ENCODE results near the gene EXOC4. TPM values are rescaled to one million over a fixed set of nuclear protein-coding genes. Genes with fewer than 3 reads are reported as not detected.

Gene EXOC4
- total RNA-seq, 1 experiment from 2014 or later: 66.2 TPM

DNA sequence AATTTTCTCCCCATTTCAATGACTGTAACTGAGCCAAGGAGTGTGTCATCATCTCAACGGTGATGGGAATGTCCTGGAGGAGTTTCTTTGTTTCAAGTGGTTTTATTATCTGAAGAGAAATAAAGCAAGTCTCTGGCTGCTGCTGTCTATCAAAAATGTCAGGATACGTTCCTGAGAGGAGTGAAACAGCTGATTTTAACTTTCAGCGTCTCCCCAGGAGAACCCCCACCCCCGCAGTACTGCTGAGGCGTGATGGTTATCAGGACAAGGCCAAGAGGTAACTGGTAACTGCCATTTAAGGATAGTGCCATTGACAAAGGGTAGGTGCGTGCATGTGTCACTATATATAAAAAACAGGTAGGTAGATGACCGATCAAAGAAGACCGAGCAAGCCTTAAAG is 803.9 kb downstream of the EXOC4 start:
- POLR2A ChIA-PET: no interaction called here
- CTCF ChIA-PET: no interaction called here

GRCh38 chr7:134058521-134058920 is 805.6 kb downstream of the EXOC4 start:
- no peaks in the 10 kb centered on the region for H3K9me3 ChIP-seq
- no peak overlapping the region for H3K27ac Mint-ChIP-seq (ENCODE audit: unreplicated experiment)
- POLR2A ChIA-PET: no interaction called here
- no peaks in the 10 kb centered on the region for H3K27me3 ChIP-seq (replicated peaks; ENCODE audit: control insufficient read depth, insufficient read depth, low read length)
- CTCF ChIA-PET: no interaction called here
- no peaks in the 10 kb centered on the region for H3K36me3 ChIP-seq (ENCODE audit: control insufficient read depth, insufficient read depth, low read length)
- H3K4me1 ChIP-seq: no peaks in the 10 kb centered on the region
- no peaks in the 10 kb centered on the region for H3K36me3 Mint-ChIP-seq (ENCODE audit: insufficient read depth, unreplicated experiment)
- no peak overlapping the region for H3K4me3 ChIP-seq (ENCODE audit: low read depth, low read length)
- no peaks in the 10 kb centered on the region for H3K9me3 Mint-ChIP-seq (ENCODE audit: unreplicated experiment)
- H3K4me3 Mint-ChIP-seq (ENCODE audit: unreplicated experiment): no peak overlapping the region
- BruUV-seq (replicated peaks): no TSS peak
- no peaks in the 10 kb centered on the region for H3K27me3 Mint-ChIP-seq (ENCODE audit: insufficient read depth, unreplicated experiment)
- TF ChIP-seq CTCF (IDR thresholded peaks at IDR 0.05; ENCODE audit: insufficient read depth in 1 of 2, low read depth in 1 of 2, low read length in 1 of 2, severe bottlenecking in 1 of 2, unreplicated experiment in 1 of 2): no peak
- no peak for DNase-seq
- intact Hi-C loops (cut with micrococcal nuclease; ENCODE audit: unreplicated experiment): no loop called here
- H3K4me1 Mint-ChIP-seq (ENCODE audit: low read depth, unreplicated experiment): peaks cover 6% of the 10 kb centered on the region

More for the DNA sequence above, 803.9 kb downstream of the EXOC4 start:
- Histone ChIP-seq H3K4me3 (ENCODE audit: low read depth, low read length) (no peak overlapping the region), H3K27me3 (replicated peaks; ENCODE audit: control insufficient read depth, insufficient read depth, low read length) (no peaks in the 10 kb centered on the region), H3K9me3 (no peaks in the 10 kb centered on the region), H3K36me3 (ENCODE audit: control insufficient read depth, insufficient read depth, low read length) (no peaks in the 10 kb centered on the region), H3K4me1 (no peaks in the 10 kb centered on the region)
- Mint-ChIP-seq H3K4me3 (ENCODE audit: unreplicated experiment) (no peak overlapping the region), H3K4me1 (ENCODE audit: low read depth, unreplicated experiment) (peaks cover 6% of the 10 kb centered on the region), H3K36me3 (ENCODE audit: insufficient read depth, unreplicated experiment) (no peaks in the 10 kb centered on the region), H3K9me3 (ENCODE audit: unreplicated experiment) (no peaks in the 10 kb centered on the region), H3K27ac (ENCODE audit: unreplicated experiment) (no peak overlapping the region), H3K27me3 (ENCODE audit: insufficient read depth, unreplicated experiment) (no peaks in the 10 kb centered on the region)
- DNase-seq: no peak
- BruUV-seq (replicated peaks): no TSS peak
- intact Hi-C loops (cut with micrococcal nuclease; ENCODE audit: unreplicated experiment): no loop called here
- TF ChIP-seq CTCF (IDR thresholded peaks at IDR 0.05; ENCODE audit: insufficient read depth in 1 of 2, low read depth in 1 of 2, low read length in 1 of 2, severe bottlenecking in 1 of 2, unreplicated experiment in 1 of 2): no peak

- Mint-ChIP-seq H3K27ac (ENCODE audit: unreplicated experiment) (no peak overlapping the region), H3K9me3 (ENCODE audit: unreplicated experiment) (no peaks in the 10 kb centered on the region), H3K4me3 (ENCODE audit: unreplicated experiment) (no peak overlapping the region), H3K36me3 (ENCODE audit: insufficient read depth, unreplicated experiment) (no peaks in the 10 kb centered on the region), H3K4me1 (ENCODE audit: low read depth, unreplicated experiment) (peaks cover 6% of the 10 kb centered on the region), H3K27me3 (ENCODE audit: insufficient read depth, unreplicated experiment) (no peaks in the 10 kb centered on the region)
- no peak for DNase-seq
- CTCF ChIA-PET: no interaction called here
- POLR2A ChIA-PET: no interaction called here
- no TSS peak for BruUV-seq (replicated peaks)
- intact Hi-C loops (cut with micrococcal nuclease; ENCODE audit: unreplicated experiment): no loop called here
- Histone ChIP-seq H3K27me3 (replicated peaks; ENCODE audit: control insufficient read depth, insufficient read depth, low read length) (no peaks in the 10 kb centered on the region), H3K36me3 (ENCODE audit: control insufficient read depth, insufficient read depth, low read length) (no peaks in the 10 kb centered on the region), H3K4me1 (no peaks in the 10 kb centered on the region), H3K9me3 (no peaks in the 10 kb centered on the region), H3K4me3 (ENCODE audit: low read depth, low read length) (no peak overlapping the region)
- TF ChIP-seq CTCF (IDR thresholded peaks at IDR 0.05; ENCODE audit: insufficient read depth in 1 of 2, low read depth in 1 of 2, low read length in 1 of 2, severe bottlenecking in 1 of 2, unreplicated experiment in 1 of 2): no peak
These were observed 806.1 kb downstream of the EXOC4 start for GRCh38 chr7:134058980-134059379.
